Measurements from ENCODE around the gene KRTAP26-1. TPM values are rescaled to one million over a fixed set of nuclear protein-coding genes. Genes with fewer than 3 reads are reported as not detected.

Gene KRTAP26-1
- not detected for total RNA-seq

- no peak for TF ChIP-seq CTCF (IDR thresholded peaks at IDR 0.05)
- no peak within 1 kb of the TSS for H3K4me3 Mint-ChIP-seq
- intact Hi-C loops (cut with micrococcal nuclease): no loop called here
Observed at GRCh38 chr21:30320215-30320614, at the start of gene KRTAP26-1. Gene KRTAP26-1 (minus strand): TSS chr21:30320315. CDS start chr21:30320035, 280 bp downstream.

GRCh38 chr21:30355906-30356305 is 35.8 kb upstream of the KRTAP26-1 start:
- ChIA-PET POLR2A (no interaction called here), CTCF (no interaction called here)
- Mint-ChIP-seq H3K27me3 (peaks cover 6% of the 10 kb centered on the region), H3K9me3 (no peaks in the 10 kb centered on the region), H3K27ac (no peak overlapping the region), H3K4me1 (ENCODE audit: low read depth) (no peaks in the 10 kb centered on the region), H3K4me3 (no peak overlapping the region), H3K36me3 (ENCODE audit: low read depth) (no peaks in the 10 kb centered on the region)
- ATAC-seq (no peak), DNase-seq (no peak)
- TF ChIP-seq CTCF (IDR thresholded peaks at IDR 0.05): no peak
- intact Hi-C loops (cut with micrococcal nuclease): no loop called here

More at GRCh38 chr21:30320215-30320614, at the start of gene KRTAP26-1:
- Mint-ChIP-seq H3K27me3 (peaks cover 5% of the 10 kb centered on the region), H3K27ac (no peak within 1 kb of the TSS), H3K36me3 (ENCODE audit: low read depth) (peaks cover 1% of the 10 kb centered on the region), H3K9me3 (no peaks in the 10 kb centered on the region), H3K4me1 (ENCODE audit: low read depth) (no peaks in the 10 kb centered on the region)
- ChIA-PET POLR2A (no interaction called here), CTCF (no interaction called here)
- DNase-seq (no peak), ATAC-seq (no peak)

- intact Hi-C loops (cut with micrococcal nuclease): no loop called here
- DNase-seq: no peak
- no peak for ATAC-seq
- Mint-ChIP-seq H3K4me1 (ENCODE audit: low read depth) (no peaks in the 10 kb centered on the region), H3K4me3 (no peak overlapping the region), H3K27me3 (peaks cover 6% of the 10 kb centered on the region), H3K9me3 (no peaks in the 10 kb centered on the region), H3K36me3 (ENCODE audit: low read depth) (no peaks in the 10 kb centered on the region), H3K27ac (no peak overlapping the region)
- CTCF ChIA-PET: no interaction called here
- POLR2A ChIA-PET: no interaction called here
- TF ChIP-seq CTCF (IDR thresholded peaks at IDR 0.05): no peak
Observed at GRCh38 chr21:30354308-30355005, 34.3 kb upstream of the KRTAP26-1 start.

GRCh38 chr21:30351534-30351933 is 31.4 kb upstream of the KRTAP26-1 start:
- Mint-ChIP-seq H3K27ac (no peak overlapping the region), H3K9me3 (no peaks in the 10 kb centered on the region), H3K4me1 (ENCODE audit: low read depth) (no peaks in the 10 kb centered on the region), H3K36me3 (ENCODE audit: low read depth) (no peaks in the 10 kb centered on the region), H3K4me3 (no peak overlapping the region), H3K27me3 (peaks cover 3% of the 10 kb centered on the region)
- intact Hi-C loops (cut with micrococcal nuclease): no loop called here
- CTCF ChIA-PET: interaction anchor here (0.6 kb wide), 1 partner anchor 847 kb away, joined by 3 read pairs; no protein-coding TSS in a partner anchor
- no peak for ATAC-seq
- no peak for TF ChIP-seq CTCF (IDR thresholded peaks at IDR 0.05)
- DNase-seq: no peak
- POLR2A ChIA-PET: no interaction called here

GRCh38 chr21:30349572-30349971 is 29.5 kb upstream of the KRTAP26-1 start:
- intact Hi-C loops (cut with micrococcal nuclease): no loop called here
- ATAC-seq: no peak
- no peak overlapping the region for H3K4me3 Mint-ChIP-seq
- peaks cover 1% of the 10 kb centered on the region for H3K27me3 Mint-ChIP-seq
- CTCF ChIA-PET: interaction anchor here (1.2 kb wide), 1 partner anchor 9 kb away, joined by 4 read pairs; no protein-coding TSS in a partner anchor
- H3K27ac Mint-ChIP-seq: no peak overlapping the region
- no peaks in the 10 kb centered on the region for H3K9me3 Mint-ChIP-seq
- no peak for TF ChIP-seq CTCF (IDR thresholded peaks at IDR 0.05)
- POLR2A ChIA-PET: no interaction called here
- no peak for DNase-seq
- H3K36me3 Mint-ChIP-seq (ENCODE audit: low read depth): no peaks in the 10 kb centered on the region
- no peaks in the 10 kb centered on the region for H3K4me1 Mint-ChIP-seq (ENCODE audit: low read depth)
